GM12873 (cell line): ENCODE results near the gene NELL1.
A peak's percentile ranks its signal among the peaks of the same experiment; 100 is the strongest.

Source experiments
- CTCF ChIP-seq: IDR thresholded peaks from 2 replicates; pipeline ENCODE4 v1.5.1; 2012; ENCODE audit warnings: low read depth, mild to moderate bottlenecking, moderate library complexity, low read length, control low read depth; ENCODE audit not compliant: insufficient read depth; ENCODE audit errors: missing control alignments

The NELL1 gene

GRCh38 chr11:20668131-20668809 is 1.1 kb upstream of the NELL1 start:
- TF ChIP-seq CTCF = no peak

- no peak for TF ChIP-seq CTCF
These were observed 666 bp downstream of the NELL1 start for GRCh38 chr11:20669820-20670684.

GRCh38 chr11:20670932-20671403 is 1.6 kb downstream of the NELL1 start:
- no peak for TF ChIP-seq CTCF

GRCh38 chr11:20671856-20672546 is 2.6 kb downstream of the NELL1 start:
- TF ChIP-seq CTCF = peak; percentile 52

- peak; percentile 55 for TF ChIP-seq CTCF
These were observed 3.2 kb downstream of the NELL1 start for GRCh38 chr11:20672575-20672974.

- no peak for TF ChIP-seq CTCF
These were observed 7.3 kb downstream of the NELL1 start for GRCh38 chr11:20676658-20677057.

GRCh38 chr11:20688761-20689160 is 19.4 kb downstream of the NELL1 start:
- no peak for TF ChIP-seq CTCF
